ENCODE data around the gene HMCN1.
A peak's percentile ranks its signal among the peaks of the same experiment; 100 is the strongest.
"Not testable (repeated sequence)": the region's sequence is repeated elsewhere in the genome, so short reads cannot be mapped to it uniquely, and the experiment has no call there.

HMCN1 gene

GRCh38 chr1:186210258-186210657, 476.1 kb downstream of the HMCN1 start:
- no peak for DNase-seq

GRCh38 chr1:186211583-186211982, 477.4 kb downstream of the HMCN1 start:
- not testable (repeated sequence) for DNase-seq

GRCh38 chr1:186212568-186213224, 478.5 kb downstream of the HMCN1 start:
- DNase-seq: peak; percentile 20 to 82

GRCh38 chr1:186213225-186213607, 479.0 kb downstream of the HMCN1 start:
- no peak for DNase-seq

- DNase-seq: no peak
Observed at GRCh38 chr1:186214791-186215190, 480.6 kb downstream of the HMCN1 start.

GRCh38 chr1:186215636-186216035, 481.4 kb downstream of the HMCN1 start:
- DNase-seq: no peak

- no peak for DNase-seq
Observed at GRCh38 chr1:186218654-186219352, 484.6 kb downstream of the HMCN1 start.

GRCh38 chr1:186220067-186220466, 485.9 kb downstream of the HMCN1 start:
- DNase-seq: no peak

- DNase-seq: no peak
Observed at GRCh38 chr1:186220911-186221310, 486.7 kb downstream of the HMCN1 start.

GRCh38 chr1:186225096-186225495, 490.9 kb downstream of the HMCN1 start:
- no peak for DNase-seq

GRCh38 chr1:186228749-186229148, 494.6 kb downstream of the HMCN1 start:
- no peak for DNase-seq

- no peak for DNase-seq
Observed at GRCh38 chr1:186231861-186232436, 497.8 kb downstream of the HMCN1 start.

- DNase-seq: no peak
Observed at GRCh38 chr1:186234976-186235686, 500.9 kb downstream of the HMCN1 start.

- no peak for DNase-seq
Observed at GRCh38 chr1:186235696-186236095, 501.5 kb downstream of the HMCN1 start.

- DNase-seq: no peak
Observed at GRCh38 chr1:186236921-186237320, 502.7 kb downstream of the HMCN1 start.

GRCh38 chr1:186239171-186239570, 505.0 kb downstream of the HMCN1 start:
- no peak for DNase-seq

- DNase-seq: no peak
Observed at GRCh38 chr1:186240436-186240835, 506.2 kb downstream of the HMCN1 start.
